ENCODE data around the gene NIBAN1. TPM values are rescaled to one million over a fixed set of nuclear protein-coding genes. Genes with fewer than 3 reads are reported as not detected.
"Not testable (repeated sequence)": the region's sequence is repeated elsewhere in the genome, so short reads cannot be mapped to it uniquely, and the experiment has no call there.

NIBAN1 gene
- total RNA-seq, 2 experiments from 2014 or later: 36.9 to 37.3 TPM

DNA sequence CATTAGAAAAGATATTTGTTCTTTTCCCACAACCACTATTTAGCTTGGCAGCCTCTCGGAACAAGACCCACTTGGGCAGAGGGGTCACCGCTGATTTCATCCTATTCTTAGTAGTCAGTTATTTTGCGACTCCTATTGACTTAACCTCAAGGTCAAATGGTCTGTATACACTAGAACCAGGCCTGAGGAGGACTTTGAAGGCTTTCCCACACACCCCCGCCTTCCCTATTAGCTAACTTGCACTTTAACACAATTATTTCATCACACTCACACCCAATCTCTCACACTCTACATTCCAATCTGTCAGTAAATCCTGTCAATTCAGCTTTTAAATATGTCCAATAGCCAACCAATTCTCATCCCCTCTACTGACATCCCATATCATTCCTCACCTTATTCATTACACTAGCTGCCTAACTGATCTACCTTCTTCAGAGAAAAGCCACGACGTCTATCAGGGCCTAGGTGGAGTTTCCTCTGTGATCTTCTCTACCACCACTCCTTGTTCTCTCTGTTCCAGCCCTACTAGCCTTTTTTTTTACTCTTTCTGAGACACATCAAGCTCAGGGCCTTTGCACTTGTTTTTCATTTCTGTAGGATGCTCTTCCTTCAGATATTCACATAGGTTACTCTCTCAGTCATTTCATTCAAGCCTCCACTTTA lies 1.0 kb upstream of the NIBAN1 start:
- POLR2A ChIA-PET: interaction anchor here (1.5 to 2.9 kb wide), 2 partner anchors 168 to 220 kb away, joined by 3 to 15 read pairs; partner anchors contain the start of gene EDEM3
- CTCF ChIA-PET: interaction anchor here (0.6 to 5.5 kb wide), 4 partner anchors 9 to 319 kb away, joined by 3 to 27 read pairs (median 3); no protein-coding TSS in a partner anchor

DNA sequence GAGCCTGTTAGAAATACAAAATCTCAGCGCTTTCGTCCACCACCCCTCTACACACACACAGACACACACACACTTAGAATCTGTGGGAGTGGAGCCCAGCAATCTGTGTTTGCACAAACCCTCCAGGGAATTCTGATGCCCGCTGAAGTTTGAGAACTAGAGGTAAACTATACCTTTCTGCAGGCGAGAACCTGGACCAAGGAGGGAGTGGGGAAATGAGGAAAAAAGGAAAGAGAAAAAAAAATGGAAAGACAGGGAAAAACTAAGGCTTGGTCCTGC lies 468 bp upstream of the NIBAN1 start:
- ChIA-PET POLR2A (interaction anchor here (1.1 to 2.9 kb wide), 4 partner anchors 83 to 220 kb away, joined by 3 to 15 read pairs (median 4); partner anchors contain the start of gene EDEM3), CTCF (interaction anchor here (1.1 to 5.5 kb wide), 2 partner anchors 9 to 168 kb away, joined by 3 to 27 read pairs; no protein-coding TSS in a partner anchor)

DNA sequence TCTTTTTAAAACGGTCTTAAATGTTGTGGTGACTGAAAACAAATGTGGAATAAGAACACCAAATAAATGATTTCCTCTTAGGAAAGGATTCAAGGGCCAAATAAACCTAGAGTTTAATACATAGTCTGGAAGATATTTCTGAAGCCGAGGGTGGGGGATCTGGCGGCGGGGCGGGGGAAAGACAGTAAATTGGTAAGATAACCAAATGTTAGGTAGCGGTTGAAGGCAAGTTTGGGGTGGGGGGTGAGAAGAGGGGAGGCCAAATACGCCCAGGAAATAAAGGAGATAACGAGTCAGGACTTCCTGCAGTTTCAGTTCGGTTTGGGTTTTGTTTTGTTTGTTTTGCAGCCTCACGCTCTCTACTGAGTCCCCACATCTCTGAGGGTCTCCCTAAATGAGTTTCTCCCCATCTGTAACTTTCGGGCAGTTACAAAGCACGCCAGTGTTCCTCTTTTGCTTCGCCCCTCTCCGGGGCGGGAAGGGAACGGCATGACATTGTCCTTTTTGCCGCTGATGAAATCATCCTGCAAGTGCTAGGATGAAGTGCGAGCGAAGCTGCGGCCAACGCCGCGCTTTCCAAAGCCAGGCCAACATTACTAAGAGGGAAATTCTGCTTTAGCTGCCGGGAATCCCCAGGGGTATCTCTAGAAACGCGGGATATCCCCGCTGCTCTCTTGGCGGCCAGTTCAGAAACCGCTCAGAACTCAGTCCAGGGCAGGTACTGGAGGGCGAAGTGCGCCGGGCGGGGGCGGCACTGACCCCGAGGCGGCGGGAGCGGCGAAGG lies 844 bp downstream of the NIBAN1 start:
- ChIA-PET CTCF (interaction anchor here (0.6 to 5.5 kb wide), 5 partner anchors 82 to 587 kb away, joined by 3 to 27 read pairs (median 6); partner anchors contain the start of gene C1orf21), POLR2A (interaction anchor here (0.6 to 2.9 kb wide), 9 partner anchors 37 to 219 kb away, joined by 3 to 15 read pairs (median 4); partner anchors contain the start of genes EDEM3 and RNF2)

DNA sequence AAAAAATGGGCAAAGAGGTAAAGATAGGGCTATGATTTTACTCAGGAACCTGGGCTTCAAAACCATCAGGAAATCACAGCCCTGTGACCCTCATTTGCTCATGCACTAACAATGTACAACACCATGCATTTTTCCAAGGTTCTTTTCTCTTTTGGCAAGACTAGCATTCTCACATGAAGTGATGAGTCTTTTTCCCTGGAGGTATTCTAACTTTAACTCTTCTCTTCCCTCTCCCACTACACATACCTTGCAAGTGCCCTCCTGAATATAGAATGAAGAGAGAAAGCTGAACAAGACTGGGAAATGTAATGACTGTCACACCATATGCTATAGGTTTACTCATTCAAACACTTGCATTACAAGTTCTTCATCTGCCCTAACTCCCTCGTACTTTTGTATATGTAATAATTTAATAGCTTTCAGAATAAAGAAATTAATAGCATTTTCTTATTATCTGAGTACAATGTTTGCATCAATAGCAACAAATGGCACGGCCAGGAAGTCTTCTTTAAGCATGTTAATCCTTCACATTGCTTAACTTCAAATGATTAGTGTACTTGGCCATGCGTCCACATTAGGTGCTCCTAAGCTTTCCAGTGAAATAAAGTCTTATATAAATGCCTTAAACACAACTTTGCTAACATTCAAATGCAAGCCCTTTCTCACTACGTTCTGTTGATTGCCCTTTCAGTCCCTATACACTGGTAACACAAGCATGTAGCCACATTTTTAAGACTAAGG lies 1.8 kb downstream of the NIBAN1 start:
- POLR2A ChIA-PET: interaction anchor here (0.9 to 2.9 kb wide), 3 partner anchors 82 to 218 kb away, joined by 3 to 15 read pairs (median 4); partner anchors contain the start of gene EDEM3
- CTCF ChIA-PET: interaction anchor here (0.8 to 2.7 kb wide), 6 partner anchors 9 to 167 kb away, joined by 3 to 9 read pairs (median 6); no protein-coding TSS in a partner anchor

DNA sequence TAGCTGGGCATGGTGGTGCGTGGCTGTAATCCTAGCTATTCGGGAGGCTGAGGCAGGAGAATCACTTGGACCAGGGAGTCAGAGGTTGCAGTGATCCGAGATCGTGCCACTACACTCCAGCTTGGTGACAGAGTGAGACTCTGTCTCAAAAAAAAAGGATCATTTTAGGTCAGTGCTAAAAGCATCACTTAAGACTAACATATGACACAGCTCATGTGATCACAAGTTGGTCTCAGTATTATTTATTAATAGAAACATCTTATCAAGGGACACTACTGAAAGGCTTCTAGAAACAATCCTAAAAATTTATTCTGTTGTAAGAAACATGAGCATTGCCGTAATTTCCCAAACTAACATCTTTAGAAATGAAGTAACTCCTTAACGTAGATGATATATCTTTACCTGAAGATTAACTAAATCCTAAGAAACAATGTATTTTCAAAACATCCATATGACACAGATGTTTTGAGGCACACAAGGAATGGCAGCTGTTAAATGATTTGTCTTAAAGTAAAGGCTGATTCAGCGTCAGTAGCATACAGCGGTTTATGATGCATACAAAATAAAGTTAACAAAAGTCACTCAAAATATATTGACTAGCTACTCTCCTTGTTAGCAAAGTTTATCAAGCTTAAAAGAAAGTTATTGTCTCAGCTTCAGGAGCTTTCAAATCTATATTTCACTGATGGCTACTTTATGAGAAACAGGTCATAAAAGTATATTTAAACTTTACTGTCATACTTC lies 2.6 kb downstream of the NIBAN1 start:
- ChIA-PET CTCF (interaction anchor here (0.6 to 2.7 kb wide), 4 partner anchors 14 to 166 kb away, joined by 3 to 9 read pairs (median 7); no protein-coding TSS in a partner anchor), POLR2A (interaction anchor here (0.8 to 1.3 kb wide), 2 partner anchors 82 to 105 kb away, joined by 3 read pairs; no protein-coding TSS in a partner anchor)

DNA sequence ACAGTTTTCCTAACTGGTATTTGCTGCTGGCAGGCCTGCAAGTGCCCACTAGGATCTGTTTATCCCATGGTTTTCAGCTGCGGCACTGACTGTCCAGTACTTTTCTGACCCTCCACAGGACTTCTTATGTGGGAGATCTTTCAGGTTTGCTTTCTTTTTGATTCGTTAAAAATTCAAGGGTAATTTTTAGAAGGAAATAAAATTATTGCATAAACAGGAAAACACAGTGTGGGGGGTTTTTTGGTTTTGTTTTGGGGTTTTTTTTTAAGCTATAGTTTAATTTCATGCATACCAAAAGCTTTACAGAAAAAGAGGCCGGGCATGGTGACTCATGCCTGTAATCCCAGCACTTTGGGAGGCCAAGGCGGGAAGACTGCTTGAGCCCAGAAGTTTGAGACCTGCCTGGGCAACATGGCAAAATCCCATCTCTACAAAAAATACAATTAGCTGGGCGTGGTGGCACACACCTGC lies 3.6 kb downstream of the NIBAN1 start:
- CTCF ChIA-PET: interaction anchor here (2.7 kb wide), 1 partner anchor 13 kb away, joined by 8 read pairs; no protein-coding TSS in a partner anchor
- POLR2A ChIA-PET: interaction anchor here (0.8 kb wide), 1 partner anchor 81 kb away, joined by 3 read pairs; no protein-coding TSS in a partner anchor

DNA sequence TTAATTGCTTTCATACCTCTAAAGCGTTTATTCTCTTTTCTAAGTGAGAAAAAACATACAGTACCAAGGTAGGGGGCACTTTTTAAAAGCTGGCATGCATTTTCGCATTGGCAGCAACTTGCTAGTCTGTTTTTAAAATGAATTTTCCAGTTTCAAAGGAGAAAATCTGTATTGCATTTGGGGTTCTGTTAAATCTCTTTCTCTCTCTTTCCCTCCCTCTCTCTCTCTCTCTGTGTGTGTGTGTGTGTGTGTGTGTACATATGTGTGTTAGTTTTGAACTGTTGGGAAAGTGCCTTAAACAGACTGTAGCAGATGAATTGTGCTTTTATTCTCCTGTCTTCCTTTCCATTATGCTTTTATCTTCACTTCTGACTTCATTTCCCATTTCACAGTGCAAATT lies 7.3 kb downstream of the NIBAN1 start:
- CTCF ChIA-PET: no interaction called here
- POLR2A ChIA-PET: interaction anchor here (0.6 kb wide), 1 partner anchor 124 kb away, joined by 5 read pairs; no protein-coding TSS in a partner anchor

DNA sequence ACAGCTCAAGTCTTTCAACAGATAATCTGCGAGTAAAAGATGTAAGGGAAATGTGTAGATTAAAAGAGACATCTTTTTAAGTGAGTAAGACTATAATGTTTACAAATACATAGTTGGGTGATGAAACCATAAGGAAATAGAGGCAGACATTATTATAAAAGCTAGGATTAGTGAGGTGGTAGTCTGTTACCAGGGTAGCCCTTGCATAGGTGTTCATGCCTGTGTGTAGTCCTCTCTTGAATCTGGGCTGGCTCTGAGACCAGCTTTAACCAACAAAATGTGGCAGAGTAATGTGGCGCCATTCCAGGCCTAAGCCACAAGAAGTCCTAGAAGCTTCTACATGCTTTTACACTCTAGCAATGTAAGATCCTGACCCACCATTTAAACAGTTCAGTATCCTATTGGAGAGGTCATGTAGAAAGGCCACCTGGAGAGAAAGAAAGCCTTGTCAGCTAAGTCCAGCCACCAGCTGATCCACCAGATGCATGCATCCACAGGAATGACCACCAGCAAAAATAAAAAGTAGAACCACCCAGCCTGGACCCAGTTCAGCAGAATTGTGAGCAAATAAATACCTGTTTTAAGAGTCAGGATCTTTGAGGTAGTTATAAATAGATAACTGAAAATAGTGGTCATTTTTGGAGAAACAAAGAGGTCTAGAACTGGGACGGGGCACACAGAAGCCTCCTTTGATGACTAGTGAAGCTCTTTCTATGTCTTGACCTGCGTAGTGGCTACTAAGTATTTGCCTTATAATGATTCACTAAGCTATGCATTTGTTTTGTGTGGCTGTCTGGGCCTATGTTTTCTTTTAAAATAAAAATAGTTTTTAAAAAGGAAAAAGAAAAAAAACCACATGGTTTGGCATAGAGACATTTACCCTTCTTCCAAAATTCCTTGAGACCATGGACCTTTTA lies 8.1 kb downstream of the NIBAN1 start:
- POLR2A ChIA-PET: no interaction called here

DNA sequence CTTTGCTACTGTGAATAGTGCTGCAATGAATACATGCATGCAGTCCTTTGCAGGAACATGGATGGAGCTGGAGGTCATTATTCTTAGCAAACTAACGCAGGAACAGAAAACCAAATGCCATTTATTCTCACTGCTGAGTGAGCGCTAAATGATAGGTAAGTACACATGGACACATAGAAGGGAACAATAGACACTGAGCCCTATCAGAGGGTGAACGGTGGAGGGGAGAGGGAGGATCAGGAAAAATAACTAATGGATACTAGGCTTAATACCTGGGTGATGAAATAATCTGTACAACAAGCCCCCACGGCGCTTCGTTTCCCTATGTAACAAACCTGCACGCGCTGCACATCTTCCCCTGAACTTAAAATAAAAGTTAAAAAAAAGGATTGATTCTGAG lies 8.9 kb downstream of the NIBAN1 start:
- ChIA-PET CTCF (no interaction called here), POLR2A (no interaction called here)

More for the DNA sequence above, 8.1 kb downstream of the NIBAN1 start:
- CTCF ChIA-PET: interaction anchor here (0.7 kb wide), 1 partner anchor 16 kb away, joined by 3 read pairs; no protein-coding TSS in a partner anchor

DNA sequence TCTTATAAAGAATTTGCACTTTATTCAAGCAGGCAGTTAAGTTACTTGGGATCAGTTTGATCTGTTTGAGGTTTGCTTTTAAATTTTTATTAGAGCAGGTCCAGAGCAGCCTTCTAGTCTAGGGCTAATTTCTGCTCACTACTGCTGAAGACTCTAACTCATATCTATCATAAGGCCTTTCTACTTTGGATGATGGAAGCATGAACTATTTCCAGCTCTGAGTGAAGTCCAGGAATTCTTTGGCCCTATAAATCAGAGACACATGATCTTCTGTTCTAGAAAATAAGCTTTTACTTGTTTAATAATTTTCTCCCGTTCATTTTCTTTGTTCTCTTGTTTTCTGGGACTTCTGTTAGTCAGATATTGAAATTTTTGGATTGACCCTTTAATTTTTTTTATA lies 14.7 kb downstream of the NIBAN1 start:
- ChIA-PET CTCF (no interaction called here), POLR2A (no interaction called here)

DNA sequence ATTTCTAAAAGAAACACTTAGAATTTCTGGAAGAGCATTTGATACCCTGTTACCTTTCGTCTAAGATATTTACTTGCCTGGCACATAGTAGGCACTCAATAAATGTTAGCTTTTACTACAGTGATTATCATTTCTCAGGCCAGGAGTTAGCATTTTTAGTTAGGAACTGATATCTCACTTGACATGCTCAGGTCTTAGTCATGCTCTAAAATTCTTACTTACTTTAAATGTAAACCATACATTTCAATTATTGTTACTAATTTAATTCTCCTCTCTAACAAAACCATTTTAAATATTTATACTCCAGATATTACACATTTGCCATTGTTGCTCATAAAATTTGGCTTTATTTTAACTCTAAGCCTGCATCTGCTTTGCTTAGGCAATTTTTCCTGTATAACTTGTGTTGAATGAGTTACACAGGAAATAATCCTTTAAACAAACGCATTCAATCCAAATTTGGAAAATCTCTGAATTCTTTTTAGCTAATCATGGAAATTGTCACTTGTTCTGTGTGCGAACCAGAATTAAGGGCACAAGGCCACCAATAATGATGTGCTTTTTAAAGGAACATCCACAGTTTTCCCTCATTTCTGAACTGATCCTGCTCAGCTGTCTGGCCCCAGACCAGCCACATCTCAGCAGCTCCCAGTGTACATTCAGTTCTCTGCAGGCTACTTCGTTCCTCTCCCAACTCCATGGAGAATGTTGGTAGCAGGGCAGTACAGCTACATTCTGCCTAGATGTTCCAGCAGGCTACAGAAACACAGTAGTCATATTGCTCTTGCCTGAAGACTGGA lies 15.6 kb downstream of the NIBAN1 start:
- ChIA-PET POLR2A (no interaction called here), CTCF (interaction anchor here (2.8 kb wide), 1 partner anchor 13 kb away, joined by 8 read pairs; no protein-coding TSS in a partner anchor)

DNA sequence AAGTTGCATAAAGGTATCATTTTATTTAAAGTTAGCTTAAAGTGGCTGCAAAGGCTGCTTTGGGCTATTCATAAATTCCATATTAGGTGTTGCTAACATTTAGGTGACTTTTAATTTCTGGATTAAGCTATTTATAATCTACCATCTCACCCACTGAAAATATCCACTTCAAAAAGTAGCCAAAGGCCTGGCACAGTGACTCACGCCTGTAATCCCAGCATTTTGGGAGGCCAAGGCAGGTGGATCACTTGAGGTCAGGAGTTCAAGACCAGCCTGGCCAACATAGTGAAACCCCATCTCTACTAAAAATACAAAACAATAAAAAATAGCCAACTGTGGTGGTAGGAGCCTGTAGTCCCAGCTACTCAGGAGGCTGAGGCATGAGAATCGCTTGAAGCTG lies 16.4 kb downstream of the NIBAN1 start:
- CTCF ChIA-PET: interaction anchor here (2.8 kb wide), 1 partner anchor 14 kb away, joined by 8 read pairs; no protein-coding TSS in a partner anchor
- POLR2A ChIA-PET: not testable (repeated sequence)

DNA sequence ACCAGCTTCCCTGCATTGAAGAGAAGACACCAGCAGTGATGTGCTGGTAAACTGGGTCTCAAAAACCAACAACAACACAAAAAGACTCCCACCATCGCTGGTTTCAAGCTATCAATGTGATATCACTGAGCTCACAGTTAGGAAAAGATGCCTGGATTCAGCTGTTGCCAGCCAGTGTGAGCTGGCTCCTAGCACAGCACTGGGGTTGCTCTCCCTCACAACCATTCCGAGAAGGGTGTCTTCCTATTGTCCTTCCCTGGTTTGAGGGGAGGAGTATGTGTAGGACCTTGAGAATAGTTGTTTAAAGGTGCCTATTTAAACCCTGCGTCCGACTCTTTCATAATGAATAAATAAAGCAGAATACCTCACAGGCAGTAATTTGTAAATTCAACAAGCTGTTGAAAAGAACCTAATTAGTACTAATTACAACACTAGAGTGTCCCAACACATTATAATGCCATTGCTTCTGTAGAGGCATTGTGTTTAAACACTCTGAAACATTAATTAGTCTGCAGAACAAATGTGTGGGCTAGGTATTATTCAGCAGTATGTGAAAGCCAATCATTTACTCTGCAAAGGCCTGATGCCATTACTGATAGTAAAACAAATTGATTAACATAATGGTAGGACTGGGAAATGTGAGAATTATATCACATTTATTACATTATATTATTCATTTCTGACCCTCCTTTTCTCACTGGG lies 17.2 kb downstream of the NIBAN1 start:
- POLR2A ChIA-PET: no interaction called here
- CTCF ChIA-PET: interaction anchor here (2.8 kb wide), 1 partner anchor 14 kb away, joined by 8 read pairs; no protein-coding TSS in a partner anchor

DNA sequence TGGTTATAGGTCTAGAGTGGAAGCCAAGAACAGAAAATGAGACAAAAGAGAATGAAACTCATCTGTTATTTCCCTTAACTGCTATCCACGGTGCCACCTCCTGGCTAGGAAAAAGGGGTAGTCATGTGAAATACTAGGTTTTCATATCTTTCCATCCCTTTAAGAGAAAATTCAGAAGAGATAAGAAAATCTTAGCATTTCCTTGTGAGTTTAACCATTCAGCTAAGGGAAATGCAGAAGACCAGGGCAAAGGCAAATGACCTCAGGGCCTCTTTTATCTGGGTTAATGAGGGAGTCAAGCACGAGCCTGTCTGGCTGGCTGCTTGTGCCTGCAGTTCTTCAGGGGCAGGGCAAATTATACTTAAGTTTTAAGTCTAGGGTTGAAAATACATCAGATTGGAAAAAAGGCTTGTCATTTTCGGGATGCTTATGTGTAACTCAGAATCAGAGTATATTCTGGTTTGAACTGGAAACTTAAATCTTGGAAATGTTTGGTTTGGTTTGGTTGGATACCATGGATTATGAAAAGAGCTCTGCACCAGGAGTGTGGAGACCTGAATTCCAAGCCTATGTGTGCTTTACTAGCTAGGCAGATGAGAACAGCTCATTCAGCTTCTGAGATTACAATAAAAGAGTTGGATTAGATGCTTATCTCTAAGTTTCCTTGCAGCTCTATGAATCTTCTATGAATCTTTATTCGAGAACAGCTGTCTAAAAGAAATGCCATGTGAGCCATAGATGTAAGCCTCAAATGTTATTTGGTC lies 19.9 kb downstream of the NIBAN1 start:
- CTCF ChIA-PET: no interaction called here
- POLR2A ChIA-PET: no interaction called here

DNA sequence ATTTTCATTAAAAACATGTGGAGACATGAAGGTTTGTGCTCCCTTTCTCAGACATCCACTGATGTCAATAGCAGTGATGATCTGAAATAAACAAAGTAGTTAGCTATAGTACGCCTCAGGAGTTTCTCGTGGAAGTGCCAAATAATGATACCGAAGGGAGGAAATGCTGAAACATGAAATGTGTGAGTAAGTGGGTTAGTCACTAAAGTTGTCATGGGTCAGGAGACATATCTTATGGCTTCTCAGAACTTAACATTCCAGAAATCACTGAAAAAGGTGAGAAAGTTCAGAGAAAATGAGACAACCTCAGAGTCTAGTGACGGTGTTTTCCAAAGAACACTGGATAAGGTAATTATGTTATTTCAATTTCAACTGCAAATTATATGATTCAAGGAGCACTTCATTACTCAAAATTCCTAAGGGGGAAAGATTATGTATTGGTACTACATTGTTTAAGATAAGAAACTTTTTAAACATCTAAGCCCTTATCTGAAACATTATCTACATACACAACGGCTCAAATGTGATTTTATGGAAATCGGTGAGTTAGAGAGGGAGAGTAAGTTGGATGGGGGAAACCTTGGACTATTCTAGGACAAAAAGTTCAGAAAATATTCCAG lies 20.6 kb downstream of the NIBAN1 start:
- CTCF ChIA-PET: interaction anchor here (0.9 kb wide), 1 partner anchor 22 kb away, joined by 3 read pairs; no protein-coding TSS in a partner anchor

More for the DNA sequence above, 20.6 kb downstream of the NIBAN1 start:
- POLR2A ChIA-PET: interaction anchor here (0.6 to 0.9 kb wide), 2 partner anchors 11 to 63 kb away, joined by 4 to 10 read pairs; no protein-coding TSS in a partner anchor
